Lung (tissue), 12 donors: Measurements from ENCODE around the gene PLAAT5. TPM values are rescaled to one million over a fixed set of nuclear protein-coding genes. Genes with fewer than 3 reads are reported as not detected.
A peak's percentile ranks its signal among the peaks of the same experiment; 100 is the strongest.

Experiments used
- ATAC-seq: fragments of 200-7000 bp; cut with Tn5 transposase; one replicate; pipeline ENCODE4 v1.9.1; 2020; ENCODE audit warnings: moderate number of reproducible peaks; ENCODE audit not compliant: insufficient read depth, low FRiP score
- DNase-seq, 3 donors: peaks; one replicate each; pipeline ENCODE4 v3.0.0-alpha.2; 2013 to 2017
- H3K27ac ChIP-seq, 2 donors: one replicate each; pipeline ENCODE4 v1.5.1; 2013; ENCODE audit warnings: mild to moderate bottlenecking in 2 of 2, moderate library complexity in 2 of 2, control low read depth in 1 of 2, inconsistent platforms in 1 of 2, low read depth in 1 of 2, low read length in 1 of 2
- H3K27me3 ChIP-seq, 3 donors: one replicate each; pipeline ENCODE4 v1.5.1; 2013; ENCODE audit warnings: low read length in 2 of 3; ENCODE audit not compliant: control insufficient read depth in 3 of 3, insufficient read depth in 3 of 3
- H3K36me3 ChIP-seq, 4 donors: one replicate each; pipeline ENCODE4 v1.5.1; 2013; ENCODE audit warnings: low read length in 4 of 4, mild to moderate bottlenecking in 1 of 4, moderate library complexity in 1 of 4; ENCODE audit not compliant: control insufficient read depth in 4 of 4, insufficient read depth in 4 of 4
- H3K4me1 ChIP-seq, 5 donors: one replicate each; pipeline ENCODE4 v1.5.1; 2013; ENCODE audit warnings: low read length in 5 of 5, mild to moderate bottlenecking in 2 of 5, moderate library complexity in 1 of 5; ENCODE audit not compliant: control insufficient read depth in 5 of 5, insufficient read depth in 5 of 5
- H3K4me3 ChIP-seq: one replicate; pipeline ENCODE4 v1.5.1; 2013; ENCODE audit warnings: mild to moderate bottlenecking, control low read depth, moderate library complexity
- H3K9ac ChIP-seq, 2 donors: one replicate each; pipeline ENCODE4 v1.5.1; 2013; ENCODE audit warnings: low read length in 2 of 2, control low read depth in 1 of 2; ENCODE audit not compliant: insufficient read depth in 1 of 2
- H3K9me3 ChIP-seq, 4 donors: one replicate each; pipeline ENCODE4 v1.5.1; 2013; ENCODE audit warnings: low read length in 3 of 4, mild to moderate bottlenecking in 1 of 4, moderate library complexity in 1 of 4; ENCODE audit not compliant: control insufficient read depth in 4 of 4, insufficient read depth in 3 of 4
- CTCF ChIP-seq: IDR thresholded peaks from 2 replicates; pipeline ENCODE4 v1.5.1; 2012; ENCODE audit warnings: mild to moderate bottlenecking; ENCODE audit errors: control extremely low read depth, extremely low read depth
- WGBS, 2 donors: extraction: QIAGEN DNeasy Blood & Tissue Kit; methylation state at CpG; one replicate each; pipeline ENCODE4 v1.1.7; 2013; 5-methylcytosine and 5-hydroxymethylcytosine counted together
- polyA plus RNA-seq, 2 donors: library from polyadenylated mRNA; stranded (reverse); fragments of 200-250 nt; gene quantifications; one replicate each; pipeline ENCODE4 v1.2.1, GENCODE V29; 2013
- total RNA-seq, 2 donors: library from RNA; depleted of rRNA in 1 of 2; stranded (reverse); fragments of >200 nt in 1 of 2; gene quantifications; one replicate each; pipeline ENCODE4 v1.2.1, GENCODE V29; 2014 to 2021
- donor health status: control.
- donor health status: control.
- donor health status: Bipolar disorder and iron deficiency.
- donor health status: healthy.
- donor health status: DM: yes; HTN: yes; CAD: no.

The PLAAT5 gene
- total and polyA plus RNA-seq, 4 donors: 1.1 to 5.6 (median 3.2) TPM

GRCh38 chr11:63520606-63521170 is 29.7 kb upstream of the PLAAT5 start:
- Histone ChIP-seq H3K36me3 (no peaks in the 10 kb centered on the region), H3K9ac (no peak overlapping the region), H3K27me3 (no peaks in the 10 kb centered on the region), H3K4me1 (no peaks in the 10 kb centered on the region), H3K27ac (no peak overlapping the region), H3K4me3 (no peak overlapping the region), H3K9me3 (peaks cover 0 to 1% (median 0%) of the 10 kb centered on the region in 4 donors)
- 90 to 97% methylated on average over 5 of the region's 5 CpGs for WGBS, 2 donors
- no peak for DNase-seq
- TF ChIP-seq CTCF: no peak
- no peak for ATAC-seq

DNA sequence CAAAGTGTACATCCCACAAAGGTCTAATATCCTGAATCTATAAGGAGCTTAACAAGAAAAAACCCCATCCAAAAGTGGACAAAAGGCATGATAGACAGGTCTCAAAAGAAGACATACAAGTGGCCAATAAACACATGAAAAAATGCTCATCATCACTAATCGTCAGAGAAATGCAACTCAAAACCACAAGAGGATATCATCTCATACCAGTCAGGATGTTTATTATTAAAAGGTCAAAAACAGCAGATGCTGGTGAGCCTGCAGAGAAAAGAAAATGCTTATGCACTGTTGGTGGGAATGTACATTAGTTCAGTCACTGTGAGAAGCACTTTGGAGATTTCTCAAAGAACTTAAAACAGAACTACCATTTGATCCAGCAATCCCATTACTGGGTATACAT is 27.6 kb upstream of the PLAAT5 start:
- no peaks in the 10 kb centered on the region for H3K36me3 ChIP-seq
- H3K27ac ChIP-seq: no peak overlapping the region
- no peak overlapping the region for H3K4me3 ChIP-seq
- ATAC-seq (no peak), DNase-seq (peak in 2 of 3 donors; percentile 7 to 14)
- WGBS, 2 donors: 6 to 27% methylated on average over 1 of the region's 1 CpG
- H3K27me3 ChIP-seq: no peaks in the 10 kb centered on the region
- no peak for TF ChIP-seq CTCF
- H3K4me1 ChIP-seq: no peaks in the 10 kb centered on the region
- H3K9me3 ChIP-seq: peaks cover 0 to 1% (median 0%) of the 10 kb centered on the region in 4 donors
- H3K9ac ChIP-seq: no peak overlapping the region

GRCh38 chr11:63517156-63517555 is 26.2 kb upstream of the PLAAT5 start:
- Histone ChIP-seq H3K4me3 (no peak overlapping the region), H3K9me3 (peaks cover 0 to 1% (median 0%) of the 10 kb centered on the region in 4 donors), H3K36me3 (no peaks in the 10 kb centered on the region), H3K27me3 (no peaks in the 10 kb centered on the region), H3K27ac (no peak overlapping the region), H3K9ac (no peak overlapping the region), H3K4me1 (no peaks in the 10 kb centered on the region)
- WGBS, 2 donors: 95 to 96% methylated on average over 5 of the region's 5 CpGs
- ATAC-seq (no peak), DNase-seq (no peak)
- TF ChIP-seq CTCF: no peak

GRCh38 chr11:63516109-63516508 is 25.1 kb upstream of the PLAAT5 start:
- no peak overlapping the region for H3K27ac ChIP-seq
- H3K9ac ChIP-seq: no peak overlapping the region
- H3K9me3 ChIP-seq: peaks cover 0 to 1% (median 0%) of the 10 kb centered on the region in 4 donors
- no peaks in the 10 kb centered on the region for H3K27me3 ChIP-seq
- no peaks in the 10 kb centered on the region for H3K4me1 ChIP-seq
- no peak for DNase-seq
- H3K36me3 ChIP-seq: no peaks in the 10 kb centered on the region
- TF ChIP-seq CTCF: no peak
- 94 to 95% methylated on average over 6 of the region's 6 CpGs for WGBS, 2 donors
- ATAC-seq: no peak
- no peak overlapping the region for H3K4me3 ChIP-seq
